BE2C (cell line): ENCODE measurements around the gene TRIM3. TPM values are rescaled to one million over a fixed set of nuclear protein-coding genes. Genes with fewer than 3 reads are reported as not detected.
"Not testable (repeated sequence)": the region's sequence is repeated elsewhere in the genome, so short reads cannot be mapped to it uniquely, and the experiment has no call there.

Source experiments
- DNase-seq: peaks from one replicate; pipeline ENCODE4 v3.0.0-alpha.2; 2020
- H3K27me3 ChIP-seq: fragments of 250-450 bp; sonication (Bioruptor Pico); 2 replicates; pipeline ENCODE4 v1.5.1; 2020; ENCODE audit warnings: mild to moderate bottlenecking
- H3K36me3 ChIP-seq: fragments of 250-450 bp; sonication (Bioruptor Pico); 2 replicates; pipeline ENCODE4 v1.5.1; 2020; ENCODE audit warnings: mild to moderate bottlenecking
- H3K4me1 ChIP-seq: fragments of 250-450 bp; sonication (Bioruptor Pico); 2 replicates; pipeline ENCODE4 v1.5.1; 2020
- H3K4me3 ChIP-seq: 2 replicates; pipeline ENCODE4 v1.5.1; 2011; ENCODE audit warnings: low read depth, low read length
- H3K9me3 ChIP-seq: fragments of 250-450 bp; sonication (Bioruptor Pico); 2 replicates; pipeline ENCODE4 v1.5.1; 2020
- CTCF ChIP-seq: IDR thresholded peaks from 2 replicates; pipeline ENCODE4 v1.5.1; 2012; ENCODE audit warnings: mild to moderate bottlenecking, low read depth, low read length
- polyA plus RNA-seq: library from polyadenylated mRNA; unstranded; fragments of >200 nt; gene quantifications from one replicate; pipeline ENCODE4 v1.2.1, GENCODE V29; 2012; ENCODE audit warnings: low read depth, missing spikeins; ENCODE audit not compliant: insufficient read length, insufficient read depth

The TRIM3 gene
- polyA plus RNA-seq = 19.9 TPM

GRCh38 chr11:6473451-6474412 is at the start of gene TRIM3:
Gene TRIM3, minus strand, starts transcription at chr11:6473941. Its CDS starts 8,246 bp downstream, at chr11:6465695.
- Histone ChIP-seq H3K36me3 (no peaks in the 10 kb centered on the region), H3K9me3 (no peaks in the 10 kb centered on the region), H3K4me3 (peak within 1 kb of the TSS; percentile 73), H3K27me3 (no peaks in the 10 kb centered on the region), H3K4me1 (peaks cover 6% of the 10 kb centered on the region)
- peak; percentile 91 for DNase-seq
- TF ChIP-seq CTCF = peak; percentile 24

GRCh38 chr11:6523253-6523652 is 49.5 kb upstream of the TRIM3 start:
- Histone ChIP-seq H3K36me3 (no peaks in the 10 kb centered on the region), H3K4me3 (no peak overlapping the region), H3K4me1 (no peaks in the 10 kb centered on the region), H3K27me3 (no peaks in the 10 kb centered on the region), H3K9me3 (no peaks in the 10 kb centered on the region)
- DNase-seq = no peak
- TF ChIP-seq CTCF = no peak

- not testable (repeated sequence) for H3K36me3 ChIP-seq, H3K9me3 ChIP-seq, H3K4me3 ChIP-seq, H3K4me1 ChIP-seq, H3K27me3 ChIP-seq, DNase-seq
These were observed 48.2 kb upstream of the TRIM3 start for GRCh38 chr11:6521946-6522345.

- Histone ChIP-seq H3K4me1 (no peaks in the 10 kb centered on the region), H3K9me3 (no peaks in the 10 kb centered on the region), H3K4me3 (no peak overlapping the region), H3K36me3 (no peaks in the 10 kb centered on the region), H3K27me3 (no peaks in the 10 kb centered on the region)
- DNase-seq = no peak
- no peak for TF ChIP-seq CTCF
These were observed 46.5 kb upstream of the TRIM3 start for GRCh38 chr11:6520265-6520664.

- no peaks in the 10 kb centered on the region for H3K27me3 ChIP-seq
- no peaks in the 10 kb centered on the region for H3K9me3 ChIP-seq
- TF ChIP-seq CTCF = no peak
- no peak overlapping the region for H3K4me3 ChIP-seq
- no peak for DNase-seq
- H3K4me1 ChIP-seq = no peaks in the 10 kb centered on the region
- H3K36me3 ChIP-seq = no peaks in the 10 kb centered on the region
These were observed 43.1 kb upstream of the TRIM3 start for GRCh38 chr11:6516865-6517264.

GRCh38 chr11:6505577-6506240 is 32.0 kb upstream of the TRIM3 start:
- 0 out of 2 replicates have a peak, but pooled peaks cover 3% of the 10 kb centered on the region for H3K4me1 ChIP-seq
- H3K9me3 ChIP-seq = no peaks in the 10 kb centered on the region
- TF ChIP-seq CTCF = peak; percentile 62
- H3K36me3 ChIP-seq = no peaks in the 10 kb centered on the region; the same call in 1 of the 2 replicates
- no peak for DNase-seq
- no peaks in the 10 kb centered on the region for H3K27me3 ChIP-seq
- H3K4me3 ChIP-seq = no peak overlapping the region
